ENCODE data around the gene CD59.
A peak's percentile ranks its signal among the peaks of the same experiment; 100 is the strongest.

Gene CD59, protein sequence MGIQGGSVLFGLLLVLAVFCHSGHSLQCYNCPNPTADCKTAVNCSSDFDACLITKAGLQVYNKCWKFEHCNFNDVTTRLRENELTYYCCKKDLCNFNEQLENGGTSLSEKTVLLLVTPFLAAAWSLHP

DNA sequence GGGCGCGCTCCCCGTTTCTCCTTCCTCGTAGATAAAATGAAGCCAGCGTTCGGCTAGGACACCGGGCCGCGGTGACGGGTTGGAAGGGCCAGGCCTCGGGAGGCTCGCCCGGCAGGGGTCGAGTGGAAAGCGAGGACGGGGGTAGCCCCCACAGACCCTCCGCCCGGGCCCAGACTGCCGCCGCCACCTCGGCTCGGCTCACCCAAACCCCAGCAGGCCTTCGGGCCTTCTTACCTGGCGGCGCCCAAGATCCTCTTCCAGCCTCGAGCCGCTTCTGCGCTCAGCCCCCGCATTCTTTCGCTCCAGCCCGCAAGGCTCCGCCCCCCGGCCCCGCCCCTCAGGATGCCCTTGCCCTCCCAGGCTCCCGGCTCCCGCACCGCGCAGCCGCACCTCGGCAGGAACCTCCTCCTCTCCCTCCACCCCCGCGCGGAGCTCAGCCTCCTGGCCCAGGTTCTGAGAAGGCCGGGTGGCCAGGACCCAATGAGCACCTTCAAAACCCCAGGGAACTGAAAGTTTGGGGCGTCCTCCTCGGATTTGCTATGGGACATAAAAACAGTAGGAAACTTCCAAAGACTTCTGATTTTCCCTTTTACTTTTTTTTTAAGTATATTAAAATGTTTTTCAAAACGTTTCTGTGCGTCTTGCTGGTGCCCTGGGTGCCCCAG lies at the start of gene CD59:
CD59 (minus strand) TSS at position 276 of the 665 bp plus-strand sequence. CDS start 13,978 bp downstream, outside the sequence.
- DNase-seq: peak; percentile 89 to 90

DNA sequence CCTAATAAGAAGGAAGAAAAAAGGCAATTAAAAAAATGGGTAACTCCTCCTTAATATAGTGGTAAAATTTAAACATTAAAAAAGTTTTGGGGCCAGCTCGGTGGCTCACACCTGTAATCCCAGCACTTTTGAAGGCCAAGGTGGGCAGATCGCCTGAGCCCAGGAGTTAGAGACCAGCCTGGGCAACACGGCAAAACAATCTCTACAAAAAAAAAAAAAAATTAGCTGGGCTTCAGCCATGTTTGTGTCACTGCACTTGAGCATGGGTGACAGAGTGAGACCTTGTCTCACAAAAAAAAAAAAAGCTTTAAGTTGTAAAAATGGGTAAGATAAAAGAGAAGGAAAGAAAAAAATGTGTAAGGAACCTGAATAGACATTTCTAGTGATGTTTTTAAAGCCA lies 49.4 kb upstream of the CD59 start:
- no peak for DNase-seq

DNA sequence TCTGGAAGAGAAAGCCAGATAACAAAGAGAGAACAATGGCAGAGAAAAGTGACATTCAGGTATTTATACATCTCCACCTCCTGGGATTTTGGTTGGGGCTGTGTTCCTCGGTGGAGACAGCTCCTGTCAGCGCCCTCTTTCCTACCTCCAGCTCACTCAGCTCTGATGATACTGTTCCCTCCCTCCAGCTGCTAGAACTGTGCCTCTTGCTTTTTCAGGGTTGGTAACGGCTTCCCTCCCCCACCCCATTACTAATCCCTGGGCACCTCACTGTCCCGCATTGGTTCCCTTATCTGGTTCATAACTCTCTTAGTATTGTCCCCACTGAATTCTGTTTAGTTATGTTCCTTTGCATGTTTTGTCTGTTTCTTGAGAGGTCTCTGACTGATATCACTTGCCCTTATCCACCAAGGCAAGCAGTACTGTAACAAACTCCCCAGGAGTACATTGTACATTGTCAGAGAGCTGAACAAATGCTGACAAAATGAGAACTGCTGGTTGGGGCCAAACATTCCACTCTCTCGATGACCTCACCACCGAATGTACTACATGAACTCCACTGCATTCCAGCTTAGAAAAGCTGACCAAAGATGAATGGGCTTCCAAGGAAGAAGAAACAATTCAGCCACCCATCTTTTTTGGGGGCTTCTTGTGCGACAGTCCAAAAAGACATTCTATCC lies 43.8 kb upstream of the CD59 start:
- DNase-seq: no peak

DNA sequence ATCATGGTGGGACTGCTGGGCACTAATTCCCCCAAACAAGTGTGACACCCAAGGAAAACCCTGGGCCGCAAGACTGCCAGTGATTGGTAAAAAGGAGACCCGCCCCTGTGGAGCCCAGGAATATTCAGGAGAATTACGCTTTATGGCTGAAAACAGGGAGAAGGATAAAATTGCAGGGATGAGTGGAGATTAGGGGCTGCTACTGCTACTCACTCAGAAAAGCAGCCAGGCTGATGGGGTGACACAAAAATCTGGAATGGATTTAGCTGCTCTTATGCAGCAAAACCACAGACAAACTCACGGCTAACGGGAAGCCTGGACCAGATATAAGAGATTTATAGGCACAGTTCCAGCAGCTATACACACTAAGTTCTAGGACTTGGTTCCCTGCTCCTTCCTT lies 42.5 kb upstream of the CD59 start:
- DNase-seq: no peak

DNA sequence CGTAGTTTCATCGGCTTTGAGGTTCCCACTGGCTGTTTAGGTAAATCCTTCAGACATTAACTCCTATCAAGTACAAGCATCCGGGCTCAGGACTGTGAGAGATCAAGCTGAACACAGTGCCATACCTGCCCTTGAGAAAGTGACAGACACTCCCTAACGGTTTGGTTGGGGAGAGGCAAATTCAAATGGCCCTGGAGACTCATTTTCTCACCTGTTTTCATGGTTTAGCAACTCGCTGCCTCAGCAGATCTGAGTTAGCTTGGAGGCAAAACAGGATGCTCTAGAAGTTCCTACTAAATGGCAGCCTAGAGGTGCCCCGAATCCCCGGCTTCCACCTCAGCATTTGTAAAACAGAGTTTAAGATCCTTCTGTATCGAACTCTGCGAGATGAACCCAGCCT lies 41.7 kb upstream of the CD59 start:
- peak in 1 of 2 donors; percentile 46 for DNase-seq

DNA sequence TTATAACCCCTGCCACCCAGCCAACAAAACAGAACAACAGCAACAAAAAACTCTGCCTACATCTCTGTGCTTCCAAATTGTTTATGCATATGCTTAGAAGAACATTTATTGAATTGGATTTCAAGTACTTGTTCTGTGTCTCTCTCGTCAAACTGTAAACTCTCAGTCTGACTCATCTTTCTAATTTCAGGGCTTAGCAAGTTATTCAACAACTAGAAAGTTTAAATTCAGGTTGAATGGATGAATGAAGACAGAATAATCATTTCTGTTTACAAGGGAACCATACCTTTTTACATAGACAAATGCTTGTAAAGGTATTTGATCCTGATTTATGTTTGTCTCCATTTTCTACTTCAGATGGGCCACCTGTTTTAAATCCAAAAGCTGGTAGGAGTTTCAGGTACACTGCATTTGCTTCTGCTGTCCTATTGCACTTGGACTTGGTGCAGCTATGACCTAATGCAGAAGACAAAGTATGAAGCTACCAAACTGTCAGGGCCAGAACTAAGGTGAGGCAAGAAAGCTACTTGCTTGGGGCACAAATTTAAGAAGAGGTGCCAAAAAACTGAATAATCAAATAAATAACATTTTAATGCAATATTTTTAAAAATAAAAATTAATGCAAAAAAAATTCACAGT lies 39.7 kb upstream of the CD59 start:
- no peak for DNase-seq

DNA sequence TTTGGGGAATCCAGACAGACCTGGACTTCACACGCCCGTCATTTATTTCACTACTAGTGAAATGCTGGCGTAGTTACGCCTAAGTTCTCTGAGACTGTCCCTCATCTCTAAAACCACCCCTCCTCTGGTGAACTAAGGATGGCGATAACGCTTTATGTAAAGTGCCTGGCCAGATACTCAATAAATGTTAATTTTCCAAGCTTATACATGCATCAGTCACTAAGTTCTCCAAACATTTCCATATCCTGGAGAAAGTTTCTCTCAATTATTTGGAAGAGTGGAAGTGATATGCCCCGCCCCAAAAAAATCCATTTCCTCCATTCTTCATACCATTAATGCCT lies 39.2 kb upstream of the CD59 start:
- no peak for DNase-seq

DNA sequence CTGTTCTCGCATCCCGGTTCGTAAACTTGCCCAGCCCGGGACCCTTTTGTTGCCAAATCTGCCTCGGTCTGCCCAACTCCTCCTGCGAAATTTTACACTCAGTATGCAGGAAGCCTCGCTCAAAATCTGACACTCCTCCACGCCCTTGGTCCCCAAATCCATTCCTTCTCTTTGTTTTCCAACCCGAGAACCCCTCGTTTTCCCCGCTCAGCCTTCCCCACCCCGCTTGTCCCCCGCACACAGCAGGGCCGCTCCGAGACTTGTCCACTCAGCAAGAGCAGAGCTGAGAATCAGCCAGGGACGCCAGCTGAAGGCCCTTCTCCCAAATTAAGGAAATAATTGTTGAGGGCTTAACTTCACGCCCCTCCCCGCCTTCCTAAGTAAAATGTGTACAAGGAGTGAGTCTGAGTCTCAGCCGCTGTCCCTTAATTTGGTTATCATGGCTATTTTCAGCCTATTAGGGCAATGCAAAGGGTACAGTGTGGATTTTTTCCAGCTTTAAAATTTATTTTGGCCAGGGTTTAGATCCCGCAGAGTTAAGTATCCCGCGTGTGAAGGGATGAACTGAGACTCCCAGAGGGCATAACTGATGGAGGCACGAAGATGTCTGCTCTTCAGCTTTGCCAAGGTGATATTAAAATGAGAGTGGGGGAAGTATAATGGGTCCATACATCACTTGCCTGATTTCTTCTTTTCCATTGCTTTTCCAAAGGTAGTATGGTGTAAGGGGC lies 38.7 kb upstream of the CD59 start:
- DNase-seq: no peak

DNA sequence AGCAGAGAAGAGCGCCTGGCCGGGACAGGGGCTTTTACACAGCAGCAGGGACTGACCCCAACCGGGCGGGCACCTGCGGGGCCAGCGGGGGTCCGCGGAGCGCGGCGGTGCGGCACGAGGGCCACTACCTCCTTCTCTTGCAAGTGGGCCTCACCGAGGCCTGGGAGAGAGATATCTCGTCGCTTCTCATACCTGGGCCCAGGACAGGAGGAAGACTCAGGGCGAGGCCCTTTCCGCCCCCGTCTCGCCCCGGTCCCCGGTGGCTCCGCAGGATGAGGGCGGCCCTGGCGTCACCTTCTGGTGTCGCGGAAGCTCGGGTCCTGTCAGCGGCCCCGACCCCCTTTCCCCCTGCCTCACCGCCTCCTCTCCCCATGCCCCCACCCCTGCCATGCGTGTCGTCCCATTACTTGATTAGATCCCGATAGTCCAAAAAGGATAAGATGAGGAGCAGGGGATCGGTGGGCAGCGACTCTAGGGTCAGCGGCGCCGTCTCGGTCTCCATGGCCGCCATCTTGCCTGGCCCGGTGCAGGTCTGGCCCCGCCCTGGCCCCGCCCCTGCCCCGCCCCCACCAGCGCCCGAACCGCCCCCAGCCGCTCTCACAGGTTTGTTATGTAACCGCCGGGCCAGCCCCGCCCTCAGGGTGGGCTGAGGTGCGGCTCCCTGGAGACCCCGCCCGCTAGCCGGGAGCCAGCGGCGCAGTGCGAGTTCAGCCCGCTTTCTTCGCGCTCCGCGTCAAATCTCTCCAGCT lies 37.9 kb upstream of the CD59 start, which contains the start of gene FBXO3:
FBXO3 (minus strand) TSS at position 534 of the 749 bp plus-strand sequence; CDS start at position 511, 23 bp downstream.
- DNase-seq: peak; percentile 91

DNA sequence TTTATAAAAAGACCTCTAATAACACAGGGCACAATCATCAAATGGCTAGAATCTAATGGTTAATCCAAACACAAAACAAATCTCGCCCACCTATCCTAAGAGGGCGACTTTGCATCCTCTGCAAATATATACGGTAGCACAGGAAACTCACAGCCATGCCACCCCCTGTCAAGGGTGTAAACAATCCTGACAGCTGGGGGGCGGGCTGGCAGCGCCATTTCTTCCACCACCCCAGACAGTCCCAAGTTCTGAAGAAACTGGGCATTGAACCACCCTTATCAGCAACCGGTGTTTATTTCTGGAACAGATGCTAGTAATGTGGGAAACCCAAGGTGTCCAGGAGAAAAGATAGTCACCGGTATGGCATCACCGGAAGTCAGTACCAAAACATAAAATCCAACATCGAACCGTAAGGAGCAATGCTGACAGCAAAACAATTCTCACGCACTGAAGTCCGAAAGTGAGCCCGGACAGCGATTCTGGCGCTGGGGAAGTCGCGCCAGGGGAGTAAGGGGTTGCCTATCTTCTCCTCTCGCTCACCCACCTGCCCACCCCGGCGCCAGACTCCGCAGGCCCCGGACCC lies 37.3 kb upstream of the CD59 start:
- DNase-seq: peak; percentile 6 to 37

DNA sequence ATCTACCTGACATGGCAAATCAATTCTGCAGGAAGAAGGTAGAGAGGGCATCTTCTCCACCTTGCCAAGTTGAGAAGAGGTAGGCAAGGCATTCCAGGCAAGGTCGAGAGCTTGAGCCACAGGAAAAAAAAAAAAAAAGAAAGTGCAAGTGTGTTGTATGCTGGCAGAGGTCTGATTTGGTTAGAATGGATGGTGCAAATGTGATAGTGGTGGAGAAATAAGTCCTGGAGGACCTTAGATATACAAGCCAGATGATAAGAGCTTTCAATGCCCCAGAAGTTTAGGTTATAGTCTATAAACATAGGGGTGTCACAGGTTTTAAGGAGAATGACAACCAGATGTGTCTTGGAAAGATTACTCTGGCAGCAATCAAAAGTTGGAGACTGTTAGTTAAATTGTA lies 36.6 kb upstream of the CD59 start:
- DNase-seq: no peak

DNA sequence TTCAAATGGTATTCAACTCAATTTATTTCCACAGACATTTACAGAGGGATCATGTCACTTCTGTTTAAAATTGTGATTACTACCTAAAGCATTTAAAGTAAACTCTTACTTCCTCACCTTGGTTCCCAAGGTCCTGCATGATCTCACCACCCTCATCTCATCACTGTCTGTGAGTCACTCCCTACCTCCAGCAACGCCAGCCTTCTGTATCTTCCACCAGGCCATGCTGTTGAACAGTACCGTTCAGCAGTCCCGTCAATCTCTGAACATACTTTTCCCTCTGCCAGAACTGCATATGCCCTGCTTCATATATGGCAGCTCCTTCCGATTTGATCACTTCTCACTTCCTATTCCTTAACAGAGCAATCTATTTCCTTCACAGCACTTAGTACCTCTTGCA lies 36.1 kb upstream of the CD59 start:
- DNase-seq: no peak

DNA sequence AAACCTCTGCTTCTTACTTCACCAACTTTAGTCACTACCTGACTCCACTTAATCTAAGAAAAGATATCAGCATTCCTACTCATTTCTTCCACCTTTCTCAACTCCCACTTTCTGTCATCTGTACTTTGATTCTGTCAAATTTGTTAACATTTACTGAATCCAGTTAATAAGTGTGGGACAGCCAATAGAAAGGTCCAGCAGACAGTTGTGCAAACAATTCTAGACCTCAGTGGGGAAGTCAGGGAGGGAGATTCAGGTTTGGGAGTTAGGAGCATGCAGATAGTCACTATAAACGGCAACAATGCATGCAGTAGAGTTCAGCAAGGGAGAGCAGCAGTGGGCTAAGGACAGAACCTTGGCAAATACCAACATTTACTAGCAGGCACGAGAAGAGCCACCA lies 34.0 kb upstream of the CD59 start:
- no peak for DNase-seq

DNA sequence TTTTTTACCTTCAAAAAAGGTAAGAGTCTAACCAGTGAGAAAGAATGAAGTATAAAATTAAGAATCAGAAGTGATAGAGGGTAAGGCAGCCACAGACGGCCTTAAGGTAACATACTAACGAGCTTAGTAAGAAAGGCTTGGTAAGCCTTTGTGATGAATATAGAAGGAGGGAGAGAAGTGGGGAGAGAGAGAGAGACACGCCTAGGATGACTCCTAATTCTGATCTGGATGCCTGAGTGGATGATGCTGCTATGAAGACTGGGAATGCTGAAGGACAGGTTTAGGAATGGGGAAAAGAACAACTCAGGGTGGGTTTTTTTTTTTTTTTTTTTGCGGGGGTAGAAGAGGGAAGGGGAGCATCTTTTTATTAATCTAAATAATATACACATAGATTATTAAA lies 33.3 kb upstream of the CD59 start:
- no peak for DNase-seq

DNA sequence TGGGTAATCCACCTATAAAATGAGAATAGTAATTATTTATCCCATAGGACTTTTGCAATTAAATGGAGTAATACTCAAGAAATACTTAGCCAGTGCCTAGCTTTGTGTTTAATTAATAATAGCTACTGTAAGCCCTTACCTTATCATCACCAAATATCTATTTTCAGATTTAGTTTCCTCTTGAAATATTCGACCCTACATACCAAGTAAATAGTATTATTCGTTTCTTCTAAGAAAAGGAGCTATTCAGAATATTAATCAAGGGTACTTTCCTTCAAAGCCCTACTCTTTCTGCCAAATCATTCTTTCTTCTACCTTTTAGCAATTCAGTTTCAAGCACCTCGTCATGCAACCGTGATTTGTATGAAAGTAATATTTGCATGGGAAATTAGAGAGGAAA lies 31.4 kb upstream of the CD59 start:
- DNase-seq: no peak

DNA sequence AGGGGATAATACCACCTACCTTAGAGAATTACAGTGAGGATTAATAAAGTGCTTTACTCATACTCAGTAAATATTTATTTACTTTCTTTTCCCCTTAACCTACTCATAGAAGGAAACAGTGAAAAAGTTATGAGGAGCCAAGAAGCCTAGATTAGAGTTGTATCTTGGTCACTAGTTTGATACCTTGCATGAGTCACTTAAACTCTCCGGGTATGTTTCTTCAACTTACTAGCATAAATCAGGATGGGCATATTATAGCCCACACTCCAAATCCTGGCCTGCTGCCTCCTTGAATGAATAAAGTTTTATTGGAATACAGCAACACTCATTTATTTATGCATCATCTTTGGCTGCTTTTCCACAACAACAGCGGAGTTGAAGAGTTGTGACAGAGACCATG lies 29.9 kb upstream of the CD59 start:
- DNase-seq: no peak

DNA sequence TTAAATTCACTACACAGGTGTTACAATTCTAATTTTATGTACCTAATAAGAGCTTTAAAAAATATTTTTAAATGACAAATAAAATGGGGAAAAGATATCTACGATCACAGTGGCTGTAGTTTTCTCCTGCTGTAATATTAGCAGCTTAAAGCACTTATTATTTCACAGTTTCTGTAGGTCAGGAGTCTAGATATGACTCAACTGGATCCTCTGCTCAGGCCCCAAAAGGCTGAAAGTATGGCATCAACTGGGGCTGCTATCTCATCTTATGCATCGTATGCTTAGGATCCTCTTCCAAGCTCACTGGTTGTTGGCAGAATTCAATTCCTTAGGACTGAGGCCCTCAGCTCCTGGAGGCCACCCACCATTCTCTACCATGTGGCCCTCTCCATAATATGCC lies 25.2 kb upstream of the CD59 start:
- no peak for DNase-seq

DNA sequence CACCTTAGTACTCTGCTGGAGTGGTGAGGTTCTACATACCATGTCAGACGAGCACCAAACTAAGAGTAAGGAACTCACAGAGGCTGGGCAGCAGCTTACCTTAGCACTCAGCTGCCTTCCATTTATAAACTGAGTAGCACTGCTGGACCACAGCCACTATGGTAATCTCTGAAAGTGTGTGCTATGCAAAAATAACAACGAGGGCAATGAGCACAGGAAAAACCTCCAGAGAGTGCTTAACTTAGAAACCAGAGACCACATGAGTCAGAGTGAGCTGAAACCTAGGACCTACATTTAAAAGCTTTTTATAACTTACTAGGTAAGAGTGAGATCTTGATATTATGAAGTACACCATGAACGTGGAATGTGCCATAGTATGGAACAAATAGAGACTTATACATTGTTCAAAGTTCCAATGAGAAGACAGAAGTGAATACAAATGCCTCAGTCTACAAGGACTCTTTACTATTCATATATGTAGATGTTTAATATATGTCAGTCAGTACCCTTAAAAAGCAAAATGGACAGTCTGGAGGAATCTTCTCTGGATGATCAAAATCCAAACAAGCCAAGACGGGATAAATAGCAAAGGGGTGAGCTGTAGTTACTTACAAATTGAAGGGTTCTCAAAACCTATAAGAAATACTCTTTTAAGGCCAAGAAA lies 17.2 kb upstream of the CD59 start:
- no peak for DNase-seq

DNA sequence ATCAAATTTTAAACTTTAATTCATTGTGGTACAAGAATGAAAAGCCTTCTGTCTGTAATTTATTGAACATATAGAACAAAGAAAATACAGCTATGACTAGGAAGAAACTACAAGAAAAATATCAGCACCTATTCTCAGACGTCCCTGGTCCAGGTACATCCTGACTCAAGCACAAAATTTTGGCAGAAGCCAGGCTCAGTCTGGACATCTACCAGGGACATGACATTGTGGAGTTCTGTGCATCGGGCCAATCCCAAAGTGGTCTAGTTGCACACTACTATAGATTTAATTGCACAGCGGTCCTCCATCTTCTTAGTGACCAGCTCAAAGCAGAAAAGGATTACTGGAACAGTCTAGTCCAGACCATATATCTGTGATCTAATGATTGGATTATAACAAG lies 15.7 kb upstream of the CD59 start:
- DNase-seq: no peak

DNA sequence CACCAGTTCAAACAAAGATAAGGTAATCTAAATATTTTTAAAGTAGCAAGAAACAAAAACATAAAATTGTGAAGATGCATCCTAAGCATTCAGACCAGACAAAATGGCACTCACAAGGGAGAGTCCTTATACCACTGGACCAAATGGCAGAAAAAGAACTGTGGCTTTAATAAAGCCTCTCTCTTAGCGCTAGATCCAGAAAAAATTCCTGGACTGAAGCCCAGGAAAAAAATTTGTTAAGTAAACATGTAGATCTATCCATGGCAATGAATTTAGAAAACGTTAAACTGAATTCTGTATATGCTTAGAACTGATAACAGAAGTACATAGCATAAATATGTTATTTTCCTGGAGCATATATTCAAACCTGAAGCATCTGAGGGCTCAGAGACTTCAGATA lies 11.8 kb upstream of the CD59 start:
- DNase-seq: no peak

DNA sequence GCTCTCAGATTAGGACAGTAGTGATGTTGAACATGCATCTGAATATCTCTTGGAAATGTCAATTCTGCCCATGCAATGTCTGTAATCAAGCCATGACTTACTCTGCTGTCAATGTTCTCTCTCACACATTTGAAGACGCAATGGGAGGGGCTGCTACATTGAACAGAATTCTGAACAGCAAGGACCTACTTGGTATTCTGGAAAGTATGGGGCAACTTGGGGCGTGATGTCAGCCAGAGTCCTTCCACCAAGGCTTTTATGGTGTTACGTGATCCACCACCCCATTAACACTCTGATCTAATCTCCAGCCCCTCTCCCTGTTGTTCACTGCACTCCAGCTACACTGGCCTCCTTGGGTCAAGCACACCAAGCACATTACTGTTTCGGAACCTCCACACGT lies 7.1 kb upstream of the CD59 start:
- no peak for DNase-seq
